NOMO-1 treated with DMSO at 0.1 percent for 48 hours (cell line): ENCODE results near the gene ARHGAP26.
"Not testable (repeated sequence)": the region's sequence is repeated elsewhere in the genome, so short reads cannot be mapped to it uniquely, and the experiment has no call there.

Source experiments
- DNase-seq: peaks from one replicate; lab custom pipeline; 2025; ENCODE audit not compliant: unreplicated experiment; lab: John Stamatoyannopoulos, UW

ARHGAP26 gene

DNA sequence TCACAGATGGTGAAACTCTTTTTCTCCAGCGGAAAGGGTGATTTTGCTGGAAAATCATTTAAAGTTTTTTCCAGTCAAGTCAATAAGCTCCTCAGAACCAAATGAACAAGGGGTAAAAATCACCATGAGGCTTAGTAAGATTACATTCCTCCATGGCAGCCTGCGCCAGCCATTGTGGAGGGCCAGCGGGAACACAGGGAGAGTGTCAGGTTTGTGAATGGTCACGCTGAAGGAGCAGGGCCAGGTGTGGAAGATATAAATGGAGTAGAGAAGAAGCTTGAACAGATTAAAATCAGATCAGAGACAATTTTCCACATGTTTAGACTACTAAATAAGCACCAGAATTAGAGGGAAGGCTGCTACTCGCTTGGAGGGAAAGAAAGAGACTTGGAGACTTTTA is 424.5 kb downstream of the ARHGAP26 start:
- DNase-seq: no peak

DNA sequence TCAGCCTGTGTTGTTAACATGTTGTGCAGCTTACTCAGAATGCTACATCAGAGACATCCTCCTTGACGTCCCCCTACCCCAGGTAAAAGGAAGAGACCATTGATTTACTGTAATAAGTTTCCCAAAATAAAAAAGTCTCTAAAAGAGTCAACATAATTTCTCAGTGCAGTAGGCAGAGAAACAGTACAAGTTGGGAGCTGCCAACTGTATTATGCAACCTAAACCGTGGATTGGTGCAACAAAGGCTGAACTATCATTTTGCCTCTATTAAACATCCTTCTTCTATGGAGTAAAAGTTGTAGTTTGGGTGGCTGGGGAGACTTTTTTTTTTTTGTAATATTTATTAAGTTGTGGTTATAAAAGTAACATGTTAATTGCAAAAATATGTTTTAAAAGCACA is 425.3 kb downstream of the ARHGAP26 start:
- DNase-seq: peak; percentile 60

DNA sequence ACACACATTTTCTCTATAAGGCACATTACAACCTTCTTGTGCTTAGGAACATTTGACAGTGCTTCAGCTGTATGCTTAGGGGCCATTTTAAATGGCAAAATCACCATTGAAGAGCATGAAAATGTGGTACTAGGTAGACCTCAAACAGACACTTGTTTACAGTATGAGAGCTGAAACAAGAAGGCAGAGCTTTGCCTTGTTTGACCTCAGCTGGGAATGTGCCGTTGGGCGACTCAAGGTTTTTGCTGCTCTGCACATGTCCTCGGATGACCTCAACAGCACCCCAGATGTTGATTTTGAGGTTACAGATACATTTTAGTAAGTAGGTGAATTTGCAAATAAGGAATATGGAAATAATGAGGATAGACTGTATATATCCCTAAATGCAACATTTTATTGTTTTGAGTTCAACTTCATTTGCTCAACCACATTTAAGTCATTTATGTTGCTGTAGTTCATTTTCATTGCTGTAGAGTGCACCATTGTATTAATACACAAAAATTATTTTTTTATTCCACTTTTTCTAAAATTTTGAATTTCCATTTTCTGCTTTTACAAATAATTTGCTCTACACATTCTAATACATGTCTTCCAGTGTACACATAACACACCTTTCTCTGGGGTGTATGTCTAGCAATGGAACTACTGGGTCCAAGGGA is 426.6 kb downstream of the ARHGAP26 start:
- no peak for DNase-seq

DNA sequence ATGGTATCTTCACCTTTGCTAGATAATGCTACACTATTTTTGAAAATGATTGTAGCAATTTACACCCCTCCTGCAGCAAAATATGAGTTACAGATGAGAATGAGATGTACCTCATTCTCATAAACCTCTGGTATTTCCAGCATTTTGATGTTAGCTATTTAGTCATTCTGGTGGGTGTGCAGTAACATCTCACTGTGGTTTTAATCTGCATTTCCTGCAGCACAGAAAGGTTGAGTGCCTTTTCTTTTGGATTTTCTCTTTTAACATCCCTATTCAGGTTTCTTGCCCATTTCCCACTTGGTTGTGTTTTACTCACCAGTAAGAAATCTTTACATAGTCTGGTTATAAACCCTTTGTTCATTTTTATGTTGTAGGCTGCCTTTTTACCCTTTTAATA is 427.1 kb downstream of the ARHGAP26 start:
- DNase-seq: no peak

- DNase-seq: no peak
Observed at GRCh38 chr5:143198332-143198731, 428.2 kb downstream of the ARHGAP26 start.

- no peak for DNase-seq
Observed at GRCh38 chr5:143199161-143199560, 429.0 kb downstream of the ARHGAP26 start.

GRCh38 chr5:143199843-143200242 is 429.7 kb downstream of the ARHGAP26 start:
- no peak for DNase-seq

DNA sequence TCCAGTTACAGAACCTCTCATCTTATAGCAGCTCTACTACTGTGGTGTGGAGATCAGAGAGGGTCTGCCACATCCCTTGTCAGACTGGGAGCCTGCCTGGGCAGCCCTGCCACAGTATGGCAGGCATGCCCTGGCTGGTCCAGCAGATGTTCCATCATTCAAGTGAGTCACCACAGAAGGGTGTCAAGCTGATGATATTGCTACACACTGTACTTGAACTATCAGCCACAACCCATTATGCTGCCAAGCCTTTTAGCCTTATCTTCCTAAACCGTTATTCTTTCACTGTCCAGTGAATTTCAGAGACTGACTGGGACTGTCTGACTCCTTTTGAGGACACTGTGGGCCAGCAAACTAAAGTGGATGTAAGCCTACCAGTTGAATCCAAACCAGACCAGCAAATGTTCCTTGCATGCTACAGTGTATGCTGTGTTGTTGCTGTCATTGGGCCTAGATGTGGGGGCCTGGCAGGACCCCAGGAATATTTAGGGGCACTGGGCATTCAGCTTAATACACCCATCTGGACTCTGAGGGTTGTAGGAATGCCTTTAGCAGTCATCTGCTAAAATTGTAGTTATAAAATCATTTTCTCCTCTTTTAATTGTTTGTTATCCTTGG is 430.7 kb downstream of the ARHGAP26 start:
- peak; percentile 11 for DNase-seq

GRCh38 chr5:143201589-143201988 is 431.4 kb downstream of the ARHGAP26 start:
- DNase-seq: no peak

DNA sequence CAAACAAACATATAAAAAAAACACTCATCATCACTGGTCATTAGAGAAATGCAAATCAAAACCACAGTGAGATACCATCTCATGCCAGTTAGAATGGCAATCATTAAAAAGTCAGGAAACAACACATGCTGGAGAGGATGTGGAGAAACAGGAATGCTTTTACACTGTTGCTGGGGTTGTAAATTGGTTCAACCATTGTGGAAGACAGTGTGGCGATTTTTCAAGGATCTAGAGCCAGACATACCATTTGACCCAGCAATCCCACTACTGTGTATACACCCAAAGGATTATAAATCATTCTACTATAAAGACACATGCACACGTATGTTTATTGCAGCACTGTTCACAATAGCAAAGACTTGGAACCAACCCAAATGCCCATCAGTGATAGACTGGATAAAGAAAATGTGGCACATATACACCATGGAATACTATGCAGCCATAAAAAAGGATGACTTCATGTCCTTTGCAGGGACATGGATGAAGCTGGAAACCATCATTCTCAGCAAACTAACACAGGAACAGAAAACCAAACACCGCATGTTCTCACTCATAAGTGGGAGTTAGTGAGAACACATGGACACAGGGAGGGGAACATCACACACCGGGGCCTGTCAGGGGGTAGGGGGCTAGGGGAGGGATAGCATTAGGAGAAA is 433.3 kb downstream of the ARHGAP26 start:
- not testable (repeated sequence) for DNase-seq

GRCh38 chr5:143204474-143205246 is 434.5 kb downstream of the ARHGAP26 start:
- DNase-seq: no peak

DNA sequence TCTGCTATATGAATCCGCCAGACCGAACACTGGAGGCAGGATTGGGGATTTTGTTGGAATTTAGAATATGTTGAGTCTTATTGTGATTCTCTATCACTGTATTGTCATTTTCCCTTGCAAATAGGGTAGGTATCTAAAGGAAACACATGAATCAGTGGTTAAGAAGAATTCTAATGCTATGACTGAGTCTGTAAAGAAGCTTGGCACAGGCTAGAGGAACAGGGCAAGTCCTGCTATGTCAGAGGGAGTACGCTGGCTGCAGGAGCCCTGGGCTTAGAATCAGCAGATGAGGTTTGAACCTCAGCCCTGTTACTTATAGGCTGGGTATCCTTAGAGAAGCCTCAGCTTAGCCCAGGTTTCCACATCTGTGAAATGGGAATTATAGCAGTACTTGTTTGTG is 435.2 kb downstream of the ARHGAP26 start:
- no peak for DNase-seq

DNA sequence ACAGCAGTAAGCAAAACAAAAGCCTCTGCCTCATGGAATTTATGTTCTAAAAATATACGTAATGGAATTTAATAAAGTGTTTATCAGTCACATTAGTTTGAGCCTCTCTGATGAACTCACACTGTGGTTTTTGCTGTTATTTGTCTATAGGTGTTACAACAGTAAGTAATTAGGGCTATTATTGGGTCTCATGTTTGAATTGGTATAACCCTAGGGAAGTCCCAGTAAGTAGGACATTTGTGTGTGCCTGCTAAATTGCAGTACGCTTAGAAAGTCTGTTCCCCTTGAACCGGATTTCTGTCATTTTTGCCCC is 435.7 kb downstream of the ARHGAP26 start:
- DNase-seq: peak; percentile 16

- DNase-seq: peak; percentile 26
Observed at GRCh38 chr5:143206196-143207053, 436.2 kb downstream of the ARHGAP26 start.

DNA sequence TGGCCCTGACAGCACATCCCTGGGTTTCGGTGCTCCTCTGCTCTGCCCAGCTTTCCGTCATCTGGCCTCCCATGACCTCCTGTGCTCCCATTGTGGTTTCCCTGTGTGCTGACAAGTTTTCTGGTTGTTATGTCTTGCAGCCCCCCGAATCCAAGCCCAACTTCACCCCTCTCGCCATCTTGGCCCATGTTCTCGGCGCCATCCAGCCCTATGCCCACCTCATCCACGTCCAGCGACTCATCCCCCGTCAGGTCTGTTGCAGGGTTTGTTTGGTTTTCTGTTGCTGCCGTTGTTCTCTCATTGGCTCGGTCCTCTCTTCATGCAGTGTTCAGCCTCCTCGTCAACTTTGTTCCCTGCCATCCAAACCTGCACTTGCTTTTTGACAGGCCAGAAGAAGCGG is 436.9 kb downstream of the ARHGAP26 start:
- no peak for DNase-seq

DNA sequence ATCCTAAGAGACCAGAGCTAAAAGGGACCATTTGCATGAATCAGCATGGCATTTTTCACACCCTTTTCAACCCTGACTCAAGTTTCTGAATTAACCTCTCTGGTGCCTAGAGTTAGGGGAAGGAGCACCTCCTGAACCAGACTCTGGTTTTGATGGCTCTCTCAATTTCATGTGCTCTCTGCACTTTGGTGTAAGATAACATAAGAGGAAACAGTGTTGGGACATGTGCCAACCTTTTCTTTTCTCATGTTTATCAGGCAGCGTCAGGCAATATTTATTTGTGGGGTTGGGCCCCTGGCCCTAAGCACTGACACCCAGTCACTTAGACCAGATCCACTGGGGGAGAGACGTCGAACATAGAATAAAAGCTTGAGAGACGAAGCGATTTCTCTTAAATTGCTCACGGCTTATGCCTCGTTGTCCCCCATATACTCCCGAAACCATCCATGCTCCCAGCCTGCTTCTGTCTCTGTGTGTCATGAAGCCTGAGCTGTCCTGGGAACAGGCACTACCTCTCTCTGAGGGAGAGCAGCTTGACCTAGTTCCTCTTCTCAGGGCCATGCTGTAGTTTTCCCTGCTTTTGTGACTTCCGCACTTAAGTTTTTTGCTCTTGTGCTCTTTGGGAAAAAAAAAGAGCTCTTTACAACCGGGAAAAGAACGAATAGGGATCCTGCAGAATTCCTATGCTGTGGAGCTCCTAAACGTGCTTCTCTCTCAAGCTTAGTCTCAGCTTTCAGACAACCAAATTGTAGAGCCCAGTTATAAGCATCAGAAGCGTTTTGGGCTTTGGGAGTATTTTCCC is 437.6 kb downstream of the ARHGAP26 start:
- DNase-seq: no peak

GRCh38 chr5:143208365-143208641 is 438.1 kb downstream of the ARHGAP26 start:
- DNase-seq: no peak

DNA sequence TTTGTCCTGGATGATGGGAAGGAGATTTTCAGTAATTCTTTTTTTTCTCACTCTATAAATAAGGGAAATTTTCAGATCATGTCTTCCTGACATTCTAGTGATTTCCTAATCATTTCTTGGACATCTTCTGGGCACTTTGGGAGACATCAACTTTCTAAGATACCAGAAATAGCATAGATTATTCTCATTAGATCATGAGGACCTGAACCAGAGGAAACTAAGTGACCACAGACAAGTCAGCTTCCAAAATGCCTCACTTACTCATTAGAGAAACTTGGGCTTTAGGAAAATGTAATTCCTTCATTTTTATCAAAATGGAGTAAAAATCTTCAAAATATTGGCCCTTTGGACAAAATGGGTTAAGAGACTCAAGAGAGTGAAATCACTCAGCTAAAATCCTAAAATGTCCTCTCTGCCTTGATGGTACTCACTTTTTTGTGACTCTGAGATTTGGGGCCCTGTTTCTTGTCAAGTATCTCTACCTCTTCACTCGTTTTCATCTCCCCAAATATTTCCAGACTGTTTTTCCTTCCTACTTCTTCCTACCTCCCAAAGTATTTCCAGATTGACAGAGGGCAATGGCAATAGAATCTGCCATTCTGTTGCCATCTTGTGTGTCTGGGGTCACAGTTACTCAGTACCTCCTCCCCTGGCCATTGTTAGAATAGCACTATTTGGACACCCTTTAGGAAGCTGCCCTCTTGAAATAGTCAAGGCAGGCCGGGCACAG is 438.8 kb downstream of the ARHGAP26 start:
- no peak for DNase-seq

- DNase-seq: no peak
Observed at GRCh38 chr5:143209881-143210395, 439.8 kb downstream of the ARHGAP26 start.
